Gastroesophageal sphincter (tissue), 4 donors: ENCODE data around the gene SRD5A2. TPM values are rescaled to one million over a fixed set of nuclear protein-coding genes. Genes with fewer than 3 reads are reported as not detected.
"Not testable (repeated sequence)": the region's sequence is repeated elsewhere in the genome, so short reads cannot be mapped to it uniquely, and the experiment has no call there.

Experiments
- ATAC-seq: fragments of 150-250 bp; one replicate; pipeline ENCODE4 v1.9.1; 2016; ENCODE audit warnings: mild to moderate bottlenecking, moderate library complexity
- H3K27ac ChIP-seq, 4 donors: fragments of 200-600 bp; sonication (generic) in 3 of 4; 1 replicate in 3 of 4; 2 replicates in 1 of 4; pipeline ENCODE4 v1.5.1; 2016 to 2019
- H3K27me3 ChIP-seq: fragments of 200-600 bp; sonication (generic); one replicate; pipeline ENCODE4 v1.5.1; 2019
- H3K36me3 ChIP-seq, 2 donors: fragments of 200-600 bp; sonication (generic); one replicate each; pipeline ENCODE4 v1.5.1; 2019; ENCODE audit warnings: control low read depth in 1 of 2
- H3K4me1 ChIP-seq, 3 donors: fragments of 200-600 bp; sonication (generic); 1 replicate in 2 of 3; 2 replicates in 1 of 3; pipeline ENCODE4 v1.5.1; 2016 to 2019; ENCODE audit warnings: control low read depth in 2 of 3
- H3K4me3 ChIP-seq, 2 donors: fragments of 200-600 bp; sonication (generic); one replicate each; pipeline ENCODE4 v1.5.1; 2019; ENCODE audit warnings: mild to moderate bottlenecking in 1 of 2, moderate library complexity in 1 of 2
- H3K9me3 ChIP-seq, 3 donors: fragments of 200-600 bp; sonication (generic); one replicate each; pipeline ENCODE4 v1.5.1; 2017 to 2019; ENCODE audit warnings: control low read depth in 2 of 3
- CTCF ChIP-seq, 4 experiments: fragments of 200-600 bp in 2 of 4; fragments of 450-650 bp in 2 of 4; sonication (generic) in 1 of 4; IDR thresholded peaks; one replicate each; pipeline ENCODE4 v1.5.1; 2017 to 2019; ENCODE audit warnings: antibody characterized with exemption in 4 of 4, mild to moderate bottlenecking in 2 of 4, moderate library complexity in 2 of 4
- EP300 ChIP-seq: sonication (generic); formaldehyde crosslinking; IDR thresholded peaks from one replicate; pipeline ENCODE4 v1.6.1; 2017; ENCODE audit warnings: antibody characterized with exemption, mild to moderate bottlenecking
- POLR2A ChIP-seq, 2 donors: fragments of 450-650 bp; IDR thresholded peaks; one replicate each; pipeline ENCODE4 v1.6.1; 2017; ENCODE audit warnings: antibody characterized with exemption in 2 of 2, mild to moderate bottlenecking in 2 of 2, moderate library complexity in 1 of 2
- POLR2AphosphoS5 ChIP-seq: sonication (generic); formaldehyde crosslinking; IDR thresholded peaks from one replicate; pipeline ENCODE4 v1.6.1; 2017; ENCODE audit warnings: antibody characterized with exemption
- WGBS, 2 donors: methylation state at CpG; one replicate each; pipeline ENCODE4 v1.1.5; 2018; ENCODE audit warnings: low coverage in 1 of 2; 5-methylcytosine and 5-hydroxymethylcytosine counted together
- total RNA-seq, 4 donors: library from RNA; depleted of rRNA; stranded (reverse); fragments of >200 nt; gene quantifications; one replicate each; pipeline ENCODE4 v1.1.0, GENCODE V29; 2016

The SRD5A2 gene
- total RNA-seq, 4 donors from 2014 or later = not detected

- WGBS, 2 donors = 63 to 71% methylated on average over 2 of the region's 2 CpGs
- Histone ChIP-seq H3K27ac (no peak overlapping the region), H3K4me3 (no peak overlapping the region), H3K4me1 (no peaks in the 10 kb centered on the region), H3K9me3 (no peaks in the 10 kb centered on the region), H3K27me3 (no peaks in the 10 kb centered on the region), H3K36me3 (no peaks in the 10 kb centered on the region)
- ATAC-seq = no peak
- TF ChIP-seq CTCF (IDR thresholded peaks at IDR 0.05) (no peak), POLR2AphosphoS5 (no peak)
Measured at GRCh38 chr2:31505111-31505510, 75.6 kb downstream of the SRD5A2 start.

DNA sequence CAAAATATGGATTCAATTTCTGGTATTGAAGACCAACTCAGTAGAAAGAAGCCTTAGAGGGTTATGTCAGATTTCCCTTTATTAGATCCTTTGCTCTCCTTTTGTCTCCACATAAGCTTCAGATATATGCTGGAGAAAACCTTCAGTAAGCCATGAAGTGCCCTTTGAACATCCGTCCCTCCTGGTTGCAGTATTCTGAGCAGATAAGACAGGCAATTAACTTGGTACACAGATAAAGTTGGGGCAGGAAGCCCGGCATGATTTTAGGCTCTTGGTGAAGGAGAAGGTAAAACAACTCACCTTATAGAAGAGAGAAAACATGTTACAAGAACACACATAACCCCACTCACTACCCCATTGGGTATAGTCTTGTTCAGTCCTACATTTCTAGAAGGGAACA lies 76.4 kb downstream of the SRD5A2 start:
- 70 to 73% methylated on average over 2 of the region's 2 CpGs for WGBS, 2 donors
- Histone ChIP-seq H3K36me3 (no peaks in the 10 kb centered on the region), H3K27me3 (no peaks in the 10 kb centered on the region), H3K27ac (no peak overlapping the region), H3K4me3 (no peak overlapping the region), H3K9me3 (no peaks in the 10 kb centered on the region), H3K4me1 (no peaks in the 10 kb centered on the region)
- TF ChIP-seq EP300 (no peak), POLR2AphosphoS5 (no peak), POLR2A (IDR thresholded peaks at IDR 0.05) (no peak), CTCF (IDR thresholded peaks at IDR 0.05) (no peak)
- no peak for ATAC-seq

- H3K4me1 ChIP-seq, H3K4me3 ChIP-seq, H3K27ac ChIP-seq, H3K27me3 ChIP-seq, ATAC-seq, H3K36me3 ChIP-seq, H3K9me3 ChIP-seq: not testable (repeated sequence)
- 58 to 100% methylated on average over 4 to 18 of the region's 21 CpGs for WGBS, 2 donors
Measured at GRCh38 chr2:31496451-31496874, 84.3 kb downstream of the SRD5A2 start.

DNA sequence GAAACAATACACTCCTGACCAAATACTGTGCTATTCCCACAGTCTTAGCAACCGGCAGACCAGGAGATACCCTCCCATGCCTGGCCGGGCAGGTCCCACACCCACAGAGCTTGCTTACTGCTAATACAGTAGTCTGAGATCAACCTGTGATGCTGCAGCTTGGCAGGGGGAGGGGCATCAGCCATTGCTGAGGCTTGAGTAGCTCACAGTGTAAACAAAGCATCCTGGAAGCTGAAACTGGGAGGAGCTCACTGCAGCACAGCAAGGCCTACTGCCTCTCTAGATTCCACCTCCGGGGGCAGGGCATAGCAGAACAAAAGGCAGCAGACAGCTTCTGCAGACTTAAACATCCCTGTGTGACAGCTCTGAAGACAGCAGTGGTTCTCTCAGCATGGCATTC lies 91.4 kb downstream of the SRD5A2 start:
- no CpG with 5 or more reads among the region's 3 CpGs for WGBS, 2 donors
- not testable (repeated sequence) for H3K4me3 ChIP-seq, H3K27ac ChIP-seq, ATAC-seq, H3K4me1 ChIP-seq, H3K9me3 ChIP-seq, H3K36me3 ChIP-seq
- peaks cover 25% of the 10 kb centered on the region for H3K27me3 ChIP-seq

DNA sequence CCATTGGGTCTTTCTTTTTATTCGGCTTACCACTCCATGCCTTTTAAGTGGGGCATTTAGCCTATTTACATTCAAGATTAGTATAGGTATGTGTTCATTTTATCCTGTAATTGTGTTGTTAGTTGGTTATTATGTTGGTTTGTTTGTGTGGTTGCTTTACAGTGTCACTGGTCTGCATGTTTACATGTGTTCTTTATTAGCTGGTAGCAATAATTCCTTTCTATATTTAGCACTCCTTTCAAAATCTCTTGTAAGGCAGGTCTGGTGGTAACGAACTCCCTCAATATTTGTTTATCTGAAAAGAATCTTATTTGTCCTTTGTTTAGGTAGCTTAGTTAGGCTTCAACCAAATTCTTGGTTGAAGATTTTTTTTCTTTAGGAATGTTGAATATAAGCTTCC lies 97.5 kb downstream of the SRD5A2 start:
- Histone ChIP-seq H3K4me1 (no peaks in the 10 kb centered on the region), H3K27me3 (peaks cover 19% of the 10 kb centered on the region), H3K4me3 (no peak overlapping the region), H3K9me3 (no peaks in the 10 kb centered on the region), H3K36me3 (no peaks in the 10 kb centered on the region), H3K27ac (no peak overlapping the region)
- TF ChIP-seq EP300 = no peak
- no peak for TF ChIP-seq POLR2A (IDR thresholded peaks at IDR 0.05)
- TF ChIP-seq POLR2AphosphoS5 = no peak
- no peak for TF ChIP-seq CTCF (IDR thresholded peaks at IDR 0.05)
- 45 to 68% methylated on average over 2 of the region's 2 CpGs for WGBS, 2 donors
- no peak for ATAC-seq

DNA sequence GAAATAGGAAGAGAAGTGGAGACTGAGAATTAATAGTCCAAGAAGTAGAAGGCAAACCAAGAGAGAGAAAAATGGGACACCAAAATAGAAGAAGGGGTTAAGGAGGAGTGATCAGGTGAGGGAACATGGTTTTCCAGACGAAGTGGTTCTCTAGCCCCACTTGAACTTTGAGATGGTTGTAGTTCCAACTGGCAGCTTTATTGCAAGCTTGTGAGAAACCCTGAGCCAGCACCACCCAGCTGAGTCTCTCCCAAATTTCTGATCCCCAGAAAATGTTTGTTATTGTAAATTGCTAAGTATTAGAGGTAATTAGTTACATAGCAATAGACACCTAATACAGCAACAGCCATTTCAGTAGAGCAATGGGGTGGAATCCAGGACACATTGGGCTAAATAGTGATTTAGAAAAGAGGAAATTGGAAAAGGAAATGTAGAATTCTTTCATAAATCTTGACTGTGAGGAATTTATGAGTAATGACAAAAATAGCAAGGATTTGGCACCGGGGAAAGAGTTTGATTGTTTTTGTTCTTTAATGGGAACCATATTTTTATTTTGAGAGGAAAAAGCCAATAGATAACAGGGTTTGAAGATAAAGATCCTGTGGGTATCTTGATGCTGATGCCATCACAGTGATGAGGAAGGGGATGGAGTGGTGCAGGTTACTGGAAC lies 104.1 kb downstream of the SRD5A2 start:
- WGBS, 2 donors = 47 to 62% methylated on average over 1 to 2 of the region's 2 CpGs
- ATAC-seq = no peak

More for the DNA sequence above, 104.1 kb downstream of the SRD5A2 start:
- Histone ChIP-seq H3K9me3 (no peaks in the 10 kb centered on the region), H3K36me3 (no peaks in the 10 kb centered on the region), H3K4me3 (no peak overlapping the region), H3K27me3 (no peaks in the 10 kb centered on the region), H3K4me1 (no peaks in the 10 kb centered on the region), H3K27ac (no peak overlapping the region)
- TF ChIP-seq EP300 = no peak
- TF ChIP-seq POLR2AphosphoS5 = no peak
- TF ChIP-seq POLR2A (IDR thresholded peaks at IDR 0.05) = no peak
- TF ChIP-seq CTCF (IDR thresholded peaks at IDR 0.05) = no peak
